IMR-90 (cell line): Measurements from ENCODE around the gene CDT1. TPM values are rescaled to one million over a fixed set of nuclear protein-coding genes. Genes with fewer than 3 reads are reported as not detected.

Experiments used
- ATAC-seq: fragments of 200-7000 bp; cut with Tn5 transposase; 2 replicates; pipeline ENCODE4 v1.9.1; 2020; ENCODE audit warnings: low read depth, mild to moderate bottlenecking, moderate library complexity
- BruUV-seq: library from RNA; stranded (reverse); fragments of 400-500 nt; replicated peaks from 2 replicates; lab custom pipeline; 2021; lab: Mats Ljungman, UMichigan
- CTCF ChIA-PET: fragments of 300-600 bp; formaldehyde crosslinking; extraction: SDS; loops from one replicate; lab custom pipeline; 2021; ENCODE audit warnings: antibody characterized with exemption; lab: Yijun Ruan, JAX
- POLR2A ChIA-PET: fragments of 300-600 bp; sonication (Branson Sonifier 250); formaldehyde crosslinking; loops from one replicate; lab custom pipeline; 2022; ENCODE audit warnings: antibody characterized with exemption; ENCODE audit not compliant: unreplicated experiment; lab: Charles Lee
- DNase-seq: peaks from one replicate; pipeline ENCODE4 v3.0.0; 2013
- H2AFZ ChIP-seq: replicated peaks from 2 replicates; pipeline ENCODE3; 2013; ENCODE audit warnings: low read length, mild to moderate bottlenecking; ENCODE audit not compliant: poor library complexity
- H2AK5ac ChIP-seq: 2 replicates; pipeline ENCODE4 v1.6.1; 2013; ENCODE audit warnings: low read depth, low read length, inconsistent platforms
- H2AK9ac ChIP-seq: replicated peaks from 2 replicates; pipeline ENCODE3; 2013; ENCODE audit warnings: mild to moderate bottlenecking, low read depth, low read length, moderate library complexity; ENCODE audit not compliant: poor library complexity
- H2BK120ac ChIP-seq: 2 replicates; pipeline ENCODE4 v1.6.1; 2013; ENCODE audit warnings: low read depth, low read length, inconsistent platforms
- H2BK15ac ChIP-seq: 3 replicates; pipeline ENCODE4 v1.6.1; 2013; ENCODE audit warnings: low read depth, low read length, inconsistent platforms
- H2BK20ac ChIP-seq: 2 replicates; pipeline ENCODE4 v1.6.1; 2013; ENCODE audit warnings: low read depth, mild to moderate bottlenecking, inconsistent platforms, low read length, moderate library complexity
- H2BK5ac ChIP-seq: 2 replicates; pipeline ENCODE4 v1.6.1; 2013; ENCODE audit warnings: mild to moderate bottlenecking, low read depth, low read length, inconsistent platforms; ENCODE audit not compliant: poor library complexity, severe bottlenecking
- H3K14ac ChIP-seq: replicated peaks from 2 replicates; pipeline ENCODE4 v1.6.1; 2013; ENCODE audit warnings: low read depth, low read length, inconsistent platforms
- H3K18ac ChIP-seq: 2 replicates; pipeline ENCODE4 v1.6.1; 2013; ENCODE audit warnings: low read depth, low read length, control low read depth
- H3K23ac ChIP-seq: 2 replicates; pipeline ENCODE4 v1.6.1; 2013; ENCODE audit warnings: low read depth, low read length, inconsistent platforms
- H3K27ac ChIP-seq: 2 replicates; pipeline ENCODE4 v1.5.1; 2013; ENCODE audit warnings: mild to moderate bottlenecking, control low read depth, low read length; ENCODE audit not compliant: insufficient read depth
- H3K27me3 ChIP-seq: 2 replicates; pipeline ENCODE4 v1.6.1; 2013; ENCODE audit warnings: low read length; ENCODE audit not compliant: control insufficient read depth, insufficient read depth
- H3K36me3 ChIP-seq: 2 replicates; pipeline ENCODE4 v1.6.1; 2013; ENCODE audit warnings: low read length, mixed read lengths; ENCODE audit not compliant: control insufficient read depth, insufficient read depth
- H3K4ac ChIP-seq: 2 replicates; pipeline ENCODE4 v1.6.1; 2013; ENCODE audit warnings: low read depth, low read length, inconsistent platforms
- H3K4me1 ChIP-seq: 2 replicates; pipeline ENCODE4 v1.6.1; 2013; ENCODE audit warnings: low read length, mixed read lengths; ENCODE audit not compliant: control insufficient read depth, insufficient read depth
- H3K4me2 ChIP-seq: 2 replicates; pipeline ENCODE4 v1.6.1; 2013; ENCODE audit warnings: low read depth, mild to moderate bottlenecking, control low read depth, low read length, moderate library complexity
- H3K4me3 ChIP-seq: 2 replicates; pipeline ENCODE4 v1.5.1; 2013; ENCODE audit warnings: low read depth, mild to moderate bottlenecking, control low read depth, low read length, moderate library complexity; ENCODE audit not compliant: insufficient read depth
- H3K56ac ChIP-seq: 2 replicates; pipeline ENCODE4 v1.6.1; 2013; ENCODE audit warnings: low read length, inconsistent platforms; ENCODE audit not compliant: insufficient read depth; ENCODE audit errors: extremely low read depth
- H3K79me1 ChIP-seq, 2 experiments: 2 replicates each; pipeline ENCODE4 v1.6.1; 2013; ENCODE audit warnings: low read length in 2 of 2, inconsistent platforms in 1 of 2, low read depth in 1 of 2
- H3K9ac ChIP-seq: 2 replicates; pipeline ENCODE4 v1.6.1; 2013; ENCODE audit warnings: low read depth, low read length, control low read depth
- H3K9me1 ChIP-seq: 2 replicates; pipeline ENCODE4 v1.6.1; 2013; ENCODE audit warnings: low read length, inconsistent platforms; ENCODE audit not compliant: insufficient read depth
- H3K9me3 ChIP-seq: 2 replicates; pipeline ENCODE4 v1.6.1; 2013; ENCODE audit warnings: low read length; ENCODE audit not compliant: control insufficient read depth, insufficient read depth
- H4K20me1 ChIP-seq: 2 replicates; pipeline ENCODE4 v1.6.1; 2013; ENCODE audit warnings: low read length, inconsistent platforms; ENCODE audit not compliant: insufficient read depth
- H4K5ac ChIP-seq: 2 replicates; pipeline ENCODE4 v1.6.1; 2013; ENCODE audit warnings: mild to moderate bottlenecking, low read depth, low read length, control low read depth
- H4K8ac ChIP-seq, 2 experiments: 2 replicates each; pipeline ENCODE4 v1.6.1; 2013; ENCODE audit warnings: low read depth in 2 of 2, low read length in 2 of 2, control low read depth in 1 of 2, inconsistent platforms in 1 of 2
- H4K91ac ChIP-seq: 2 replicates; pipeline ENCODE4 v1.6.1; 2013; ENCODE audit warnings: low read depth, low read length, inconsistent platforms; ENCODE audit not compliant: insufficient read depth
- CHD1 ChIP-seq: IDR thresholded peaks from 2 replicates; pipeline ENCODE4 v1.6.1; 2012; ENCODE audit warnings: low read depth, low read length, improper control_type of control experiment
- ELK1 ChIP-seq: fragments of 150-350 bp; IDR thresholded peaks from 2 replicates; pipeline ENCODE4 v1.6.1; 2016; ENCODE audit warnings: low read depth, mild to moderate bottlenecking, low read length, moderate library complexity, borderline replicate concordance
- MAFK ChIP-seq: IDR thresholded peaks from 2 replicates; pipeline ENCODE4 v1.6.1; 2012; ENCODE audit warnings: low read depth, low read length, improper control_type of control experiment
- POLR2A ChIP-seq: IDR thresholded peaks from 2 replicates; pipeline ENCODE4 v1.6.1; 2012; ENCODE audit warnings: mild to moderate bottlenecking, low read depth, low read length
- RCOR1 ChIP-seq: IDR thresholded peaks from 2 replicates; pipeline ENCODE4 v1.6.1; 2012; ENCODE audit warnings: mild to moderate bottlenecking, low read length, improper control_type of control experiment; ENCODE audit not compliant: insufficient replicate concordance
- SMC3 ChIP-seq: fragments of 150-350 bp; IDR thresholded peaks from 2 replicates; pipeline ENCODE4 v1.6.1; 2016; ENCODE audit warnings: low read depth, mild to moderate bottlenecking, antibody characterized with exemption, low read length, moderate library complexity
- WGBS, 2 experiments: methylation state at CpG; one replicate each; pipeline versions ENCODE4 v1.1.5 to v1.1.7; 2013; ENCODE audit warnings: missing lambda C conversion rate in 2 of 2; ENCODE audit not compliant: insufficient read length in 1 of 2; ENCODE audit errors: extremely low coverage in 2 of 2; 5-methylcytosine and 5-hydroxymethylcytosine counted together
- dilution Hi-C: fragments of 300-500 bp; cut with HindIII; formaldehyde crosslinking; loops from one replicate; pipeline ENCODE4 v1.14.3; 2018; ENCODE audit warnings: low sequenced_read_pairs; ENCODE audit not compliant: unreplicated experiment
- in situ Hi-C: fragments of 300-500 bp; cut with MboI; formaldehyde crosslinking; loops from 3 replicates; pipeline ENCODE4 v1.14.3; 2019; ENCODE audit warnings: low sequenced_read_pairs, inconsistent platforms, mixed read lengths
- intact Hi-C: fragments of 100-400 bp; cut with micrococcal nuclease; formaldehyde crosslinking; loops from 2 replicates; pipeline ENCODE4 v1.10.0; 2022
- polyA plus RNA-seq, 3 experiments: library from polyadenylated mRNA; depleted of rRNA; stranded (reverse); fragments of >200 nt; gene quantifications; 2 replicates each; pipeline ENCODE4 v1.2.3, GENCODE V29; 2012; ENCODE audit warnings: low replicate concordance in 1 of 3
- total RNA-seq: library from RNA; depleted of rRNA; stranded (reverse); fragments of >200 nt; gene quantifications from 2 replicates; pipeline ENCODE4 v1.2.3, GENCODE V29; 2012

Gene CDT1
- total and polyA plus RNA-seq, 2 of the 4 experiments (the other 2 are of a cell fraction), result 3.2 to 11.8 TPM

- Histone ChIP-seq H2AK5ac (no peak overlapping the region), H4K20me1 (peaks cover 28% of the 10 kb centered on the region)
- BruUV-seq, result no TSS peak
These were observed 50.9 kb downstream of the CDT1 start for GRCh38 chr16:88854306-88855111.

More at GRCh38 chr16:88854306-88855111, 50.9 kb downstream of the CDT1 start:
- Histone ChIP-seq H2BK5ac (no peak overlapping the region), H3K4ac (no peak overlapping the region), H3K4me1 (peaks cover 9% of the 10 kb centered on the region), H4K8ac (no peak overlapping the region), H3K9me3 (no peaks in the 10 kb centered on the region), H3K9ac (no peak overlapping the region), H3K36me3 (peaks cover 16% of the 10 kb centered on the region), H2BK15ac (no peak overlapping the region), H3K27ac (no peak overlapping the region), H3K23ac (no peak overlapping the region), H2AFZ (no peak overlapping the region), H3K4me3 (no peak overlapping the region), H2BK20ac (no peak overlapping the region), H3K14ac (no peak overlapping the region), H4K91ac (no peak overlapping the region), H3K9me1 (0 out of 2 replicates have a peak, but pooled peaks cover 4% of the 10 kb centered on the region), H3K18ac (no peak overlapping the region), H2BK120ac (no peak overlapping the region), H4K5ac (no peak overlapping the region), H3K56ac (no peak overlapping the region), H3K4me2 (no peak overlapping the region), H3K79me1 (peaks cover 9 to 42% of the 10 kb centered on the region in 2 experiments), H3K27me3 (no peaks in the 10 kb centered on the region), H2AK9ac (peak overlapping the region; percentile 23)
- DNase-seq (no peak), ATAC-seq (no peak)
- no peak for TF ChIP-seq SMC3
- TF ChIP-seq ELK1, result no peak
- no peak for TF ChIP-seq MAFK
- no peak for TF ChIP-seq RCOR1
- no peak for TF ChIP-seq POLR2A
- no peak for TF ChIP-seq CHD1
- ChIA-PET CTCF (no interaction called here), POLR2A (no interaction called here)
- WGBS, 2 experiments, result 83% methylated on average over 9 of the region's 20 CpGs; no CpG with 5 or more reads in 1 of the 2 experiments
- intact Hi-C loops (loop anchor here (5.0 kb wide), 1 partner anchor 73 kb away; no protein-coding TSS in a partner anchor), in situ Hi-C loops (no loop called here), dilution Hi-C loops (no loop called here)
